OCI-LY1 (cell line): ENCODE measurements around the gene ALLC.

Source experiments
- CTCF ChIP-seq: fragments of 200-600 bp; sonication (generic), shearing (Covaris generic); IDR thresholded peaks from 2 replicates; pipeline ENCODE4 v1.5.1; 2017; ENCODE audit warnings: mild to moderate bottlenecking, antibody characterized with exemption, low read length, moderate library complexity, mixed read lengths
- EZH2 ChIP-seq: fragments of 200-600 bp; sonication (generic), shearing (Covaris generic); IDR thresholded peaks from 2 replicates; pipeline ENCODE4 v1.8.0; 2017; ENCODE audit warnings: borderline replicate concordance, mixed run types, mild to moderate bottlenecking, antibody characterized with exemption, low read length, moderate library complexity, mixed read lengths

- no peak for TF ChIP-seq CTCF
- no peak for TF ChIP-seq EZH2
Measured at GRCh38 chr2:3729786-3730185, 71.8 kb downstream of the ALLC start.
